NCI-H524 treated with DMSO at 0.1 percent for 48 hours (cell line): ENCODE results near the gene EPHB1.
A peak's percentile ranks its signal among the peaks of the same experiment; 100 is the strongest.
"Not testable (repeated sequence)": the region's sequence is repeated elsewhere in the genome, so short reads cannot be mapped to it uniquely, and the experiment has no call there.

Experiments used
- DNase-seq: peaks from one replicate; lab custom pipeline; 2025; lab: John Stamatoyannopoulos, UW

The EPHB1 gene

DNA sequence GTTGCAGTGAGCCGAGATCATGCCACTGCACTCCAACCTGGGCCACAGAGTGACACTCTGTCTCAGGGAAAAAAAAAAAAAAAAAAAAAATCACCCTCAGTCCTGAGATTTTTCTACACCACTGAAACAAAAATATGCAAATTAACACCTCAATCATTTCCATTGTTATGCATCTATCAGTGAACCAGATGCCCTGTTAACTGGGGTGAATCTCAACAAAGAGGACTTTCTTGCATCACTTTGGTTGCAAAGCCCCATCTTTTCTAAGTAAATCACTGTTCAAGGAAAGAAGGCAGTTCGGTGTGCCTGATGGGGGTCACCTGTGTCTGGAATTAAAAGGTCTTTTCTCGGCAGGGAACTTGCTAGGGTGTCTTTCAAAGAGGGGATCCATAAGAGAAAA is 421.6 kb downstream of the EPHB1 start:
- DNase-seq: no peak

DNA sequence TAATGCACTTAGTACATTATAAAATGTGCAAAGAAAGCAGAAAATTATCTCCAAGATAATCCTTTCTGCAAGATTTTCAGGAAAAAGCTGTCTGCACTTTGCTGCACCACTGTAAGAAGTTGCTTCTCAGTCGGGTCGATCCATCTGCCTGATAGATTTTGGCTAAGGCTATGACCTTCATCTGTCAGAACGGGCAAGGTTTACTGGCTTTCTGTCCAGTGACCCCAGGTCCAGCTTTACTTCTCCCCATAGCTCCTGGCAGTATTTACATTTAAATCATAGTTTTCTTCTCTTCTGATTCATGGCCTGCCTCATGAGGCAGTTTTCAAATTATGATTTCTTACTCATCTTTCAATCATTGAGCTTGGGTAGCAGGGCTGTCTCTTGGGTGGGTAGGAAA is 422.7 kb downstream of the EPHB1 start:
- no peak for DNase-seq

DNA sequence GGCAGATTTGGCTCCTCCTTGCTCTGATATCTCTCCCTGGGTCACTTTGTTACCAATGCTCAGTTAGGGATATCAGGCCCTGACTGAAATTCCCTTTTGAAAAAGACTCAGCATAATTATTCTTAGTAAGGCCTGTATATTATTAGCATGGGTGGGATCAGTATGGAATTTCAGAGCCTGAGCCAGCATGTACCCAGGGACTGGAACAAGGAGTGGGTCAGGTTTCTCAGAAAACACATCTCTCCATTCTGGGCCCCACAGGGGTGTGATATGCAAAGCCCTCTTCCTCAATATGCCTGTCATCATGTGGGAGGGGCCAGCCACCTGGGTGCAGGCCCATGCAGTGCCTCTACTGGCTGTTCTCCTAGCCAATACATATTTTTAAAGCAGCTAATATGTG is 423.2 kb downstream of the EPHB1 start:
- no peak for DNase-seq

DNA sequence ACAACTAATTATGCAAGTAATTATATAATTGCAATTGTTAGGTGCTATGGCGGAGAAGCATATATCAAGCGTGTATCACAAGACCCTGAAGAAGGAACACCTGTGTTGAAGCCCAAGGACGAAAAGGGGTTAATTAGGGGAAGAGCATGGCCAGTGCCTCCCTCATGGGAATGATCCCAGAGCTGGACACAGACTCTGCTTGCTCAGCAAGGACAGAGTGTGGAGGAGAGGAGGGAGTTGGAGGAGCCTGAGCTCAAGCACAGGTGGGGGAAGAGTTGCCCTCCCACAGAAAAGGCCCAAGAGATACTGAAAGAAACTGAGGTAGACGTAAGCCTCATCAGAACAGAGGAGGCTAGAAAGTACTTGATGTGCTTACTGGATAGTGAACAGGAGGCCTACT is 423.7 kb downstream of the EPHB1 start:
- no peak for DNase-seq

DNA sequence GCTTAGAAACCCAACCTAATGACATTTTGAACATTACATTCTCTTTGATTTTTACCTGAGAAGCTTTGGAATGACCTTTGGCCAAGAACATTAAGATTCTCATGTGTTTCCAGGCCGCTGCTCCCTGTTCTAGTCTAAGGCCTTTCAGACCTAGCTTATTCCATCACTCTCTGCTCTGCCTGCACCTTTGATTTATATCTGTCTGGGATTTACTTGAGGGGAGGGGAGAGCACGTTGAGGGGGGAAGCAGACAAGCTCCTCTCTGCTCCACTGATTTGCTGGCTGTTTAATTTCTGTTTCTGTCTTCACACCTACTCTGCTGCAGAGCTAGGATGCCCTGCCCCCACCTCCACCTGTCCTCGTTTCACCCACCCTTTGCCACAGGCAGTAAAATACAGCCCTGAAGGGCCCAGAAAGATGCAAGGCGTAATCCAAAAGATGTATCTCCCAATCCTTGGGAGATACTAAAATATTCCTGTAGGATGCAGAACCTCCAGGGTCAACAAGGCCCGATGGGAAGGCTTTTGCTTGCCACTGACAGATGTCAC is 429.8 kb downstream of the EPHB1 start:
- no peak for DNase-seq

DNA sequence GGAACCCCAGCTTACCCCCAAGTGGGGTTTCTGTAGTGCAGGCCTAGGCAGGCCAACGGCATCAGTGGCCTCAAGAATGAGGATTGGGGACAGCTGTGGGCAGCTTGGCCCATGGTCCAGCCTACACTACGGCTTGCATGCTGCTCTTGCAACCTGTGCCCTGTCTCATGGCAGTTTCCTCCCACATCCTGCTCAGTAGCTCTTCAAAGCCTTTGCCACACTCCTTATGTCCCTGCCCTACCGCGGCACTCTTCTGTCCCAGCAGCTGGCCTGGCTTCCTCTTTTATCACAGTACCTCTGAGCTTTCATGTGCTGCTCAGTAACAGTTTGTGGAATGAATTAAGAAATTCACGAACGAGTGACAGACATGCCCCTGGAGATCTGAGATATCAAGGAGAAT is 431.0 kb downstream of the EPHB1 start:
- no peak for DNase-seq

DNA sequence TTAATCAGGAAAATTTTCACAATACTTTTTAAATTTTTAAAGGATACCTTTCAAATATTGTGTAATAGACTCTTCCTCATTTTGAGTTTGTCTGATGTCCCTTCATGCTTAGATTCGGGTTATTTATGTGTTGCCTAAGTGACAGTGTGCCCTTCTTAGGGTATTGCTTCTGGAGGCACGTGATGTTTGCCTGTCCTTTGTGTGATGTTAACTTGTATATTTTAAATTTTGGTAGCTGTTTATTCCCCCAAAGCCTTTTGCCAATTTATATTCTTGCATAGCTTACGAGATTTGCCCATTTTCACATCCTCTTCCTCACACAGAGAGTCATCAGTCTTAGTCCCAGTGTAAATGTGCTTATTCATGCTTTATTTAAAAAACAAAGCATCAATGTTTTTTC is 433.1 kb downstream of the EPHB1 start:
- DNase-seq: no peak

DNA sequence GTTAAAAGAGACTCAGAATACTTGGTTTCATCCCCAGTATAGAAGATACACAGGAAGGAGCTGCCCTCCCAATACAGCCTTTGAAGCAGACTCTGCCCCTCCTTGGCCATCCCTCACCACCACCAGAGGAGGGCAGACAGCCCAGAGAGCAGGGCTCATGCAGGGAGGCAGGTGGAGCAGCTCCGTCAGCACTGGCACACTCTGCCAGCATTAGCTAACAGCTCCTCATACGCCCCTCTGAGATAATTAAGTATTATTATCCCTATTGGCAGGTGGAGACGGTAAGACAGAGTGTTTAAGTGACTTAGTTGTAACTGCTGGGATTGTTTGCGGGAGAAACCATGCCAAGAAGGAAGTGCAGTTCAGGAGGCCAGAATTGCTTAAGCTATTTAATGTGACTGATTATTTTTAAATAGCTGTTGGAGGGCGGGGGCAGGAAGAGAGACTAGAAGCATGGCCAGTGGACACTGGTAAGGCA is 434.0 kb downstream of the EPHB1 start:
- peak; percentile 96 for DNase-seq

DNA sequence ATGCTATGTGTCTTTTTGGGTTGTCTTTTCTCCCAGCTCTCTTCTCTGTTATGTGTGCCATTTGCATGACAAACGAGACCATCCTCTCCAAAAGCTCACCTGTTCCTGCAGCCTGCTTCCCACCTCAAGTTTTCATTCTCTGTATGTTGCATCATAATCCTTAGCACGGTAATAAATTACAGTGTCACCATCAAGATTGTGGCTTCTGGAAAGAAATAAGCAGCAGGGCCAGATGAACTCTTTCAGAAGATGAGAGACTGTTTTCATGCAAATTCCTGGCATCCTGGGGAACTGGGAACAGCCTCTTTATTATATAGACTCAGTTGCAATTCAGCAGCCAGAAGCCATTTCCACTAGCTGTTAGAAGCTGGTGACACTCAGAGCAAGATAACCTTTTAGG is 436.7 kb downstream of the EPHB1 start:
- DNase-seq: no peak

DNA sequence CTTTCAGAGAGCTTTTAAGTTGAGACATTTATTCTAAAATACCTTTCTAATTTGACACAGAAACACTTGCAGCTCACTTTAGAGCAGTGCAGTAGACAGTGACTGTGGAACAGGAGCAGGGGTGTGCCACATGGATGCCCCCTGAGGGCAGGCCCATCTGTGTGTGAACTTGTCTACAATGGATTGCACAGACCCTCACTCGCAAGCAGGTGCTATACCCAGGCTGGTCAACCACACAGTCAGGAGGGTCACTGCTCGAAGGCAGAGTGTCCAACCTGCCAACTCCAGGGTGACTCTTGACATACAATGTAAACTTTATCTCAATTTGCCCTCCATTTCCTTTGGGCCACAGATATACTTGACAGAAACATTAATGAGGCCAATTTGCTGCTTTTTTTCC is 437.2 kb downstream of the EPHB1 start:
- no peak for DNase-seq

DNA sequence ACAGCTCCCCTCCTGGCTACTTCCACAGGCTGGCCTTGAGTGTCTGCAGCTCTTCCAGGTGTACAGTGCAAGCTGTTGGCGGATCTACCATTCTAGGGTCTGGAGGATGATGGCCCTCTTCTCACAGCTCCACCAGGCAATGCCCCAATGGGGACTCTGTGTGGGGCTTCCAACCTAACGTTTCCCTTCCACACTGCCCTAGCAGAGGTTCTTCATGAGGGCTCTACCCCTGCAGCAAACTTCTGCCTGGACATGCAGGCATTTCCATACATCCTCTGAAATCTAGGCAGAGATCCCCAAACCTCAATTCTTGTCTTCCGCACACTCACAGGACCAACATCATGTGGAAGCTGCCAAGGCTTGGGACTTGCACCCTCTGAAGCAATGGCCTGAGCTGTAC is 438.4 kb downstream of the EPHB1 start:
- not testable (repeated sequence) for DNase-seq

DNA sequence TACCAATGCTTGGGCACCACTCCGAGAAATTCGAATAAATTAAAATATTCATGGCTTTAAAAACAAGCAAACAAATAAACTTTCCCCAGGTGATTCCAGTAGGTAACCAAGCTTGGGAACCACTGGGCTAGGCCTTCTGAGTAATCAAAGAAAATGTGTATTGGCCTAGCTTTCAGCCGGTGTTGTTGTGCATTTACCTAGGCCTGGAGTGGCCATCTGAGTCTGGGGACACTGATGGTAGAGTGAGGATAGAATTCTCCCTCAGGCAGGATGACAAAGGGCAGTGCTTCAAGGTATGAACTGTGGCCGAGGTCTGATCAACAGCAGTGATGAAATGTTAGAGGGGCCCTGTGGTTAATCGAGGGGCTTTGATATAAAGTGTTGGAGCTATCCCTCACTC is 440.5 kb downstream of the EPHB1 start:
- no peak for DNase-seq

DNA sequence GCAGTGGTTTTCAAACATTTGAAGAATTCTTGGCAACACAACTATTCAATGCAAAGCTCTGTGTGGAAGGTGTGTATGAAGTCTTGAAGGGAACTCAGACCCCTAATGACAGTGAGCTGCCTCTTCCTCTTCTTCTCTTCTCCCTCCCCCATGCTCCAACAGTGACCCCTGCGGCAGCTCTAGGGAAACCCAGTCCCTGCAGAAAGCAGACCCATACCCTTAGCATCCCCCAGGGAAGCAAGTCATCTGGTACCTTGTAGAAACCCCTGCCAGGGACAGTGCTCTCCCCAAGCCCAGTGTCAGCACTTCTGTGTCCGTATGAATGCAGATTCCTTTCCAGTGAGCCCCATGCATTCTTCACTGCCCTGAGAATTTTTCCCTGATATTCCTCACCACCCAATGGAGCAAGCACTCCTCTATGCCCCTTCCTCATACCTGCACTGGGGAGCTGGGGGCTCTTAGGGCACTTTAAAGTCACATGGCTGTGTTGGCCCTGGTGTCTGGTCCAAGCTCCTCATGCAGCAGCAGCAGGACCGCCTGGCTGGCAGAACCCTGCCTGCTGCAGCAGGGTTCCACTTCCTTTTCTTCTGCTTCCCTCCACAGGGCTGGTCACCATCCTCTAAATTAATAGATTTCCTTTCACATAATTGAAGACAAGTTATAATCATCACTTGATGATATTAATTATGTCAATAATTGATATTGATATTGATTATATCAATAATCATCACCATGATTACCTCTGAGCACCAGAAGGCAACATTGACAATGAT is 442.5 kb downstream of the EPHB1 start:
- no peak for DNase-seq

DNA sequence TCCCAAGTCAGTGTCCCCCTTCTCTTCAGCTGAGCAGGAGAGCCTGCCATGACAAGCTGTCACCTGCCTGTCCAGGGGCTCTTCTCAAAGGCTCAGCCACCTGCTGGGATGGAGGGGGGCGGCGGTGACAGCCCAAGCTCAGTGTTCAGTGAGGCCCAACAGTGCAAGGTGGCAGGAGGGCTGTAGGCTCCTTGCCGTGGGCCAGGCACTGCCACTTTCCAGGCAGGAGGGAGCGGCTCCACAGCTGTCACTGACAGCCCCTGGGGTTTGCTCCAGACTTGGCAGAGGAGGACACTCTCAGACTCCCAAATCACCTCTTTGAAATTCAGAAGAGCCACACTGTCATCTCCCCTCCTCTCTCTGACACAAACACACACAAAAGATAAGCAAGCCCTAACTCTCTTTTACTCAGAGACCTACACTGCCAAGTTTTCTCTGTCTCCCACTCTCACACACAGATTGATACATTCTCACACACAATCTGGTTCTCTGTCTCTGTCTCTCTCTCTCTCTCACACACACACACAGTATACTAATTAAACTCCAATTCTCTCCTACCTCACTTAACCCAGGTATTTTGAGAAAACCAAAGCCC is 443.3 kb downstream of the EPHB1 start:
- no peak for DNase-seq

DNA sequence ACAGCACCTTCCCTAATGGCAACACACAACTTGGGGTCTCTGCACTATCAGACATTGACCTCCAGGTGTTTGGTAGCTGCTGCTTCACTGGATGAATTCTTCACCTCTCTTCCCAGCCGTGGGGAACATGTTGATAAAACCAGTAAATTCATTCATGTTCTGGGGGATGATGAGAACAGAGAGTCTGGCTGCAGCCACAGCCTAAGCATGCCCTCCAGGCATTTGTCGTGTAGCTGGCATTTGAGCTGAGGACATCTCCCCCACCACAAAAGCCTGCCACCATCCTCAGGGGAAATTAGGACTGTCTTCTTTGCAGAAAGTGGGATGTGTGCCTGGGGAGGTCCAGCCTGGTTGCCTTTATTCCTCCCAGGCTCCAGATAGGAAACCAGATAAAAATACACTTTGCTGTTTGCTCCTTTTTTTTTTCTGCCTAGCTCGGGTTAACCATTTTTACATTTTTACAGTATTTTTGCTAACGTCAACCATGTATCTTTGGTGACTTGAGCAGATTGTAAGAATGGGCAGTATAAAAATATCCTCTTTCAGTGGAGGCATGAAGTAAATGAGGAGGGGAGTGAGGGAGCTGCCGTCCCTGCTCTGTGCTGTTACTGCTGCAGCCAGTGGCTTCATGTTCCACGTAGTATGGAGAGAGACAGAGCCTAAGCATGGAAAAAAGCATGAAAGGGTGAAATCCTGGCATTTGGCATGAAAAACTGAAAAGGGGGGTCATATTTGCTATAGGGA is 444.0 kb downstream of the EPHB1 start:
- no peak for DNase-seq

DNA sequence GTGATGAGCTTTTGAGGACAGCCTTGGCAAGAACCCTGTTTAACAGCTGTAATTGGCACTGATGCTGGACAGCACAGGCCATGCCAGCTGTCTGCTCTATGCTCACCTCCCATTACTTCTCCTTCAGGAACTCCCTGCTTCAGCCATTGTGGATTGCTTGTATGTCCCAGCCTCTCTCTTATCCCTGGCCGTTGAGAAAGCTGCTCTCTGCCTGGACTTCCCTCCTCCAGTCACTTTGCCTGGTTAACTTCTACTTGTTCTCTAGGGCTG is 444.5 kb downstream of the EPHB1 start:
- DNase-seq: no peak

DNA sequence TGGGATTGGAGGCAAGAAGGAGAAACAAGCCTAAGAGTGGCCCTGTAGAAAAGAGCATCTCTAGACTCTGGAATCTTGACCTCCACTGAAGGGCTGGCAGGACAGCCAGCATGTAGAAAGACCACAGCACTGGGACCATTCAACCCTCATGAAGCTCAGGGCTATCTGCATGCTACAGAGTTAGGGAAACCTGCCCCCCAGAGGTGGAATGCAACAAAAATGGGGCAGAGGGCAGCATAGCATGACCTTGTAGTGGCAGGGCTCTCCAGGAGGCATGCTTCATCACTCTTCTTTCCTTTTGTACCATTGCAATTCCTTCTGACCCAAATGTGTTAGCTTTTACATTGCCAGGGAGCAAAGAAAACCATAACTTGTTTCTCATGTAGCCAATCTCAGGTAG is 445.4 kb downstream of the EPHB1 start:
- DNase-seq: no peak

DNA sequence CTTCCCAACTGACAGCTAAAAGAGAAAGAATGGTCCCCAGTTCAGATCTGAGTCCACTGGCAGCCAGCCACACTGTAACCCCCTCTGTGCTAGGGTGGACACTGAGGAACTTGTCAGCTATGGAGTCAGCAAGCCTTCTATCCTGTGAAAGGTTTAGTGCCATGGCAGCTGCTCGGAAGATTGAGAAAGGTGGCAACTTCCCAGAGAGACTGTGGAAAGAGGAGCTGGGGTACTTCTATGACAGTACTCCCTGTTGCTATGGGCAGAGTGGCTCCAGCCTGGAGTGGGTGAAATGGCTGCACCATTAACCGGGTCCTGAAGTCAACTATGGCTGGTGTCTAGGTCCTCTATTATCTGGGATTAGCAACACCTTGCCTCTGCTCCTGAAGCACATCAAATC is 447.2 kb downstream of the EPHB1 start:
- no peak for DNase-seq

DNA sequence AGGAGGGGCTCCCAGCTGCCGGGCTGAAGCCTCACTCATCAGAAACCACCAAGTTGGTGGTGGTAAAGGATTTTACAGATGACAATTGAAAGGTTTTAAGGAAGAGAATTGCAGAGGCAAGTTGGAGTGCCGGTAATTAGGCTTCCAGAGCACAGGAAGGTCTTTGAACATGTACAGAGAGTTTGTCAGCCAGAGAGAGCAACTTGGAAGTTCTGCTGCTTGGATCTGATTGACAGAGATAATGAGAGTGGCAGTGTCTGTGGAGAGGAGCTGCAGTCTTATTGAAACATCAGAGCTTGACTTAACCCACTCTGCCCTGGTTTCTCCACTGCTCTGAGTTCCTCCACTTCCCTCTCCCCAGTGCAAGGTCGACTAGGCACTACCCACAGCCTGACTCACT is 448.6 kb downstream of the EPHB1 start:
- DNase-seq: no peak

DNA sequence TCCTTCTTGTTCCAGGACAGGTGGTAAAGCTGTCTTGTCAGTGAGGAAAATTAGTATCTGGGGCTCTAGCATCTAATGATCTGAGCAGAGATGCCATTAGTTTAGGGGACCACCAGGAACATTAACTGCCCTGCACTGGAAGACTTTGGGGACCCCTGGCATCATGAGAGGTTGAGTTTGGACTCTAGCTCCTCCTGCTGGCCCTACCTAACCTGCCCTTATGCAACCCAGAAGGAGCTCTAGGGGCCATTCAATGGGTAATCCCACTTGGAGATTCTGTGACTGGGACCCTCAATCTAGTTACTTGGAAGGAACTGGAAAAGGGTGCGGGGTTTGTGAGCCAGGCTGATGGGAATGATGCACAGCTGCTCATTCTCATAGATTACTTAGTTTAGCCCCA is 451.0 kb downstream of the EPHB1 start:
- DNase-seq: no peak

DNA sequence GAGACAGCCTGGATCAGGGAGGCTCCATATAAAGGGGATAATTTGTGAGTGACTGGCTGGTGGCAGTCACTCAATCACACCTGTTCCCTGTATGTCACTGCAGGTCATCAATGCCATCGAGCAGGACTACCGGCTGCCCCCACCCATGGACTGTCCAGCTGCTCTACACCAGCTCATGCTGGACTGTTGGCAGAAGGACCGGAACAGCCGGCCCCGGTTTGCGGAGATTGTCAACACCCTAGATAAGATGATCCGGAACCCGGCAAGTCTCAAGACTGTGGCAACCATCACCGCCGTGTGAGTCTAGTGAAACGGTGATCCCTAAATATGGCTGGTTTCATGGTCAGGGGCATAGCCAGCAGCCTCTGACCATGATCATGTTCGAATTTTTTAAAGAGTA is 453.2 kb downstream of the EPHB1 start:
- no peak for DNase-seq

DNA sequence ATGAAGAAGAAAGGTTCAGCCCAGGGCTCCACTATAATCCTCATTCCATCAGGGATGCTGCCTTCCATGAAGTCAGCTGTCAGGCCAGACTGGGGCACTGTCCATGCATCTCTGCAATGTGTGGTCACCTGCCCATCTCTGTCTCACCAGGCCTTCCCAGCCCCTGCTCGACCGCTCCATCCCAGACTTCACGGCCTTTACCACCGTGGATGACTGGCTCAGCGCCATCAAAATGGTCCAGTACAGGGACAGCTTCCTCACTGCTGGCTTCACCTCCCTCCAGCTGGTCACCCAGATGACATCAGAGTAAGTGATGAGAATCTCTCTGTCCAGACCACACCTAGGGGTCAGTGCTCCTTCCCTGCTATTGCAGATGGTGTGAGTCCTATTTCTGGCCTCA is 454.1 kb downstream of the EPHB1 start:
- DNase-seq: no peak

DNA sequence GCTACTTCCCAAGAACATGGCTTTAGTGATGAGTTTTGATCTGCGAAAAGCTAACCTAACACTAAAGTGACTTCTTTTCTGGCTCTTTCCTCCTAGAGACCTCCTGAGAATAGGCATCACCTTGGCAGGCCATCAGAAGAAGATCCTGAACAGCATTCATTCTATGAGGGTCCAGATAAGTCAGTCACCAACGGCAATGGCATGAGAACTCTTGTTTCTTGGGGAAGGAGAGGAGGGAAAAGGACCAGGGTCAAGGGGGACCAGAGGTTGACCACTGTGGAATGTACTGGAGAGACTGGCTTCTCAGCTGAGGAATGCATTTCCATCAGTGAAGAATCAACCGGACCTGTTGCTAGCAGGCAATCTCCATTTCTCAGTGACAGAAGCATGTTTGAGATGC is 463.9 kb downstream of the EPHB1 start:
- DNase-seq: no peak
